HG03159 (cell line): ENCODE measurements around the gene CCDC138.

Source experiments
- ATAC-seq: cut with Tn5 transposase; IDR thresholded peaks from one replicate; pipeline ENCODE4 v1.9.1; 2021; ENCODE audit warnings: mild to moderate bottlenecking, moderate library complexity; ENCODE audit not compliant: unreplicated experiment

Gene CCDC138

DNA sequence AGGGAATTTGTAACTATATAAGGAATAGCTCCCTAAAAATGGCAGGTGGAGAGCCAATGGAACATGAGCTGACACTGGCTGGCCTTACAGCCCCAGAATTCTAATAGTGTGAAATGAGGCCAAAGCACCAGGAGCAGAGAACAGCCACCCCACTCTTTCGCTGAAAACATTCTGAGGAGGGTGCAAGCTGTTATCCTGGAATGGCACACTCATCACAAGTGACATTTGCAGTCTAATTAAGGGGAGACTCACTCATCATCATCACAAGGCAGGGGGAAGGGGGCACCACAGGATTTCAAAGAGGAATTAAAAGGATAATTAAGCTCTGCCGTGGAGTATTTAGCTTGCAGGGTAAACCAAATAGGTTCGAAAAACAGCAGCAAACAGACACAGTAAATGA lies 108.2 kb downstream of the CCDC138 start:
- no peak for ATAC-seq

DNA sequence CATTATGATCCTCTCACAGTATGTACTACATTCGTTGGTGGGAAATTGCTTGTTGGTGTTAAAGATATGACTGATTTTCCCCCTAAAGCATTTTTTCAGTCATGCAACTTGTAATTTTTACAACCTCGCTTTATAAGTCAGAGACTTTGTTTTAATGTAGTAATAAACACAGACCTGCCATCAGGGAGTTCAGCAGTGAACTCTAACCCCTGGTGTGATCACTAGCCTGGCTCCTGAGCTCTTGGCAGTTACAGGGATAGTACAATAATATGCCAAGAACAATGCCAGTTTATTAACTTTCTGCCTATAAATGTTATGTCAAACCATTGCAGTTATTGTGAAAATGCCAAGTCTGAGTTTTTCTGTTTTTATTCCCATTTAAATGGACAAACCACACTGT lies 108.6 kb downstream of the CCDC138 start:
- no peak for ATAC-seq

DNA sequence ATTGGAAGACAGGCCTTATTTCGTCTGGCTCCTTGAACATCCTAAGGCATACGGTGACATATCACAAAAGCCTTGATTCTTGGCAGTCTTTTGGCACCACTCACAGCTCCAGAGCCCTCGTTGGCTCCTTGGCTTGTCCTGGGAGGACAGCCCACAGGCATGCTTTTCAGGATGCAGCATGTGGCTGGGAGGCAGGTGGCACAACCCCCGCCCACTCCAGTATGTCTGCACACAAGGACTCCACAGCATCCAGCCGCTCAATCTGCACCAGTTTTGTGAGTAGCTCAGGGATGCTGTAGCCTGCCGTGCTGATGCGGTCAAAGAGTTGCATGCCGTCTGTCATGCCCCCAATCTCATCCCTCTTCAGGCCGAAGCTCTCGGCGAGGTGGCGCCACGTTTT lies 110.2 kb downstream of the CCDC138 start:
- no peak for ATAC-seq

DNA sequence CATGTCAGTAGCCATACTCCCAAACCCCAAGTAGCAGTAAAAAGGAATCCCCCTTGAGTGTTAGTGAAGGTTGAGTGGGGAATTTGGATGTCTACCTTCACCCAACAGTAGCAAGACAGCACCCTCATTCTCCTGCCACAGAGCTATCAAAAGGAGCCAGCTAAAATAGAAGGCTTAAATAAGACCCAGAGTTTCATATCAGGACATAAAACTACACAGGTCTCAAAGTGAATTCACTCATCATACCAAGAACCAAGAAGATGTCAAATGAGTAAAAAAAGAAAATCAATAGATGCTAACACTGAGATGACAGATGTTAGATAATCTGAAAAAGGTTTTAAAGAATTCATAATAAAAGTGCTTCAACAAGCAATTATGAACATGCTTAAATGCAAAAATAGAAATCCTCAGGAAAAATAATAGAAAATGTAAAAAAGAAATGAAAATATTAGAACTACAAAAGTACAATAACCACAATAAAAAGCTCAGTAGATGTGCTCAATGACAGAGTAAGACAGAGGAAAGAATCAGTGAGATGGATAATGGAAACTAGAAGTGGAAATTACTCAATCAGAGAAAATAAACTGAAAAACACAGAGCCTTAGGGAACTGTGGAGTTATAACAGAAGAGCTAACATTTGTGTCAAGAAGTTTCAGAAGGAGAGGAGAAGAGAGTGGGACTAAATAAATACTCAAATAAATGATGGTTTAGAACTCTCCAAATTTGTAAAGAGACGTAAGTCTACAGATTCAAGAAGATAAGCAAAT lies 111.9 kb downstream of the CCDC138 start:
- ATAC-seq = no peak

DNA sequence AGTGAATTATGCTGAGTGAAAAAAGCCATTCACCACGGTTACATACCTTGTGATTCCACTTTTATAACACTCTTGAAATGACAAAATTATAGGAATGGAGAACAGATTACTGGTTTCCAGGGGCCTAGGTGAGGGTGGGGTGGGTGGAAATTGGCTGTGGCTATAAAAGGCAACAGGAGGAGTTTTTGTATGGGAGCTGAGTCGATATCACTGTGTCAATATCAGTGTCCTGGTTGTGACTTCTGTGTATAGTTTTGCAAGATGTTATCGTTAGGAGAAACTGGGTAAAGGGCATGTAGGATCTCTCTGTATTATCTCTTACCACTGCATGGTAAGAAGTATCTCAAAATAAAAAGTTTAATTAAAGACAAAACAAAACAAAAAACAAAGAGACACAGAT lies 118.1 kb downstream of the CCDC138 start:
- no peak for ATAC-seq

DNA sequence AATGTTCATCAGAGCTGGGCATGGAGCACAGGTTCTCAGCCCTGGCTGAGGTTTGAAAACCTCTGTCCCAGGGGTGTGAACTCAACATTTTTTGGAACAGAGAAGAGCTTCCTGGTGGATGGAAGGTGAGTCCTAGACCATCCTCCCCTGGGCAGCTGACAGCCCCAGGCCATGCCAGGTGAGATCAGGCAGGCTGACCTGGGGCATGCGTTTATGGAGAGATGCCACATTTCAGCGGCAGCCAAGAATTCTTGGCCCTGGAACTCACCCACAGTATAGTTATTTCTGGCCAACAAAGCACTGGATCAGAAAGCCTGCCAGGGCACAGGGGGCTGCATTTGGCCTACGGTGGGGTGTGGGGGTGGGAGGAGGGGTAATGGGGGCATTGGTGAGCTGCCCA lies 118.6 kb downstream of the CCDC138 start:
- no peak for ATAC-seq

DNA sequence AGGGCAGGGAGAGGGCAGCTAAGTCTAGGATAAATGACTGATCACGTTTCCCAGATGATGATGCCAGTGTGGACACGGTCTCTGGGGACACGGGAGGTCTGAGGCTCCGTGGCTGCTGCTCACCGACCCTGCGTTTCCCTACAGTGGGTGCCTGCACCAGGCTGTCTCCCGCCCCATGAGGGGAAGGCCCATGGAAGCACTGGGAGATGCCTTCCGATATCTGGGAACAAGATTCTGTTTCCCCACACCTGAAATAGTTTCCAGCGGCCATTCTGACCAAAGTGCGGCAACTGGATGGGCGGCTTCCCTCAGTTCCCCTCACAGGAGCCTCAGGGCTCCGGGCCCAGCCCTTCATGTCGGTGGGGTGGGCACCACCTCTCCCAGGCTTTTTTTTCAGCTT lies 119.3 kb downstream of the CCDC138 start:
- ATAC-seq = no peak

DNA sequence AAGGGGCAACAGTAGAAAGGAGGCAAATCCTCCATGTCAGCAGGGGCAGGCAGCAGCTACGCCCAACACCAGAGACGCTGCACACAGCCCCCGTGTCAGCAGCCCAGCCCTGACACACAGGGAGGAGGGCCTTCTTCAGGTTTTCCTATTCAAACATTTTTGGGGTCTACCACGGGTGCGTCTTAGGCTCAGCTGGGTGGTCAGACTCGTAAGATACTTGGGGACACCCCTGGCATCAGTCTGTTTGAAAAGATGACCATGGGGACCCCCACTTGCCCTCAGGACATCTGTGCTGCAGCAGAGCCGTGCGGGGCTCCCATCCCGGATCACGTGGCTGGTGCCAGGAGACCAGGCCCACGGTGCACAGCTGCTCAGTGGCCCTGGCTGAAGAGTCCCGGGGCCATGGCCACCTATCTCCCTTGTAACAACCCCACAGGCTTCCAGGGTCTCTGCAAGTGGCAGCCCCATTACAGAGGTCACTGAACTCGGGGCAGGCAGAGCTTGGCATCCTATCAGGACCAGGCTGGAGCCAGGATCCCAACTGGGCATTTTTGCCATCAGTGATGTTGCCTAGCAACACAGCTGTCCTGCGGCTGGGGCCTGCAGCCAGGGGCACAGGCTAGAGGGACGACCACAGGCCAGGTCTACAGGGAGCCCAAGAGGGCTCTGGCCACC lies 120.0 kb downstream of the CCDC138 start:
- ATAC-seq = no peak

DNA sequence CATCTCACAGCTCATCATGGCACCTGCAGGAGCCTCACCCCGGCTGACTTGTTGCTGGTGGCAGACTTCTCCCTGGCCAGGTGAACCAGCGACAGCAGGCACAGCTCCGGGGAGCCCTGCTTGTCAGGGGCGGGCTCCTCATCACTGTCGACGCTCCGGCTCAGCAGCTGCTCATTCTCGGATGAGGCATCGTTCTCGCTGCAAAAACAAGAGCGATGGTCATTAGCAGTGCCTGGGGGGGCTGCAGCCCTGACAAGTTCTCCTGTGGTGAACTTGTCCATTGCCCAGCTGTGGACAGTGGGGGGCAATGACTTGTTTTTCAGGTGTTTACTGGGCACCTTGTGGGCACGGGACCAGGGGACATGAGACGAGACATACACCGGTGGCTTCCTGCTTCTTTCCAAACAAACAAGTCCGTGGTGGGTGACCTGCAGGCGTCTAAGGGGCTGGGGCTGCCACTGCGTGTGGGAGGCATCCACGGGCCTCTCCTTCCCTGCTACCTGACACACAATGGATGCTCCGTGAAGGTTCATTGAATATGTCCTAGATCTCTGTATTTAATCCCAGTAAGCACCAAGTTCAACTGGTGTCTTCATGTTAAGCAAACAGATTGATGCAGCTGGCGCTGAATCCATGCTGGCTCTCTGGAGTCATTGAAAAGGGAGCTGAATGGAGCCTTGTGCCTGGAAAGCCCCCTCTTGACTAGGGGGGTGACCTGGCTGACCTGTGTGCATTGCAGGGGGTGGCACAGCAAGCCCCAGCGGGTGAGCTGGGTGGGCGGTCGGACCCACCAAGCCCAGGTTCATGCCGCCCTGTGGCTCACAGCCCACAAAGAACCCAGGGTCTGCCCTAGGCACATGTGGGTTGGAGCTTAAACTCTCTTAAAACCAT lies 121.5 kb downstream of the CCDC138 start:
- ATAC-seq = no peak

DNA sequence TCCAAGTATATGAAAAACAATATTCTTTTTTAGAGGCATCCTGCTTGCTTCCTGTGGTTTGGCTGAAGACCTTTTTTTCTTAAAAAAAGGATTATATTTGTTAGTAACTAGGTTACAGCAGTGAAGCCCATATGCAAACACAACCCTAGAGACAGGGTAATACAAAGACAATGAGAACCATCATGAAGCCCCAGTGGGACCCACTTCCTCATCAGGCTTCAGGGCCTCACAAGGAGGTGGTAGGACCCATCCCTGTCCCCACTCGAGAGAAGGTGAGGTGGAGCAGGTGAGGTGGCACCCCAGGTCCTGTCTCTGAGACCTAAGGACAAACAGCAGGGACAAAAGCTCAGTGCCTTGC lies 122.1 kb downstream of the CCDC138 start:
- ATAC-seq = no peak

DNA sequence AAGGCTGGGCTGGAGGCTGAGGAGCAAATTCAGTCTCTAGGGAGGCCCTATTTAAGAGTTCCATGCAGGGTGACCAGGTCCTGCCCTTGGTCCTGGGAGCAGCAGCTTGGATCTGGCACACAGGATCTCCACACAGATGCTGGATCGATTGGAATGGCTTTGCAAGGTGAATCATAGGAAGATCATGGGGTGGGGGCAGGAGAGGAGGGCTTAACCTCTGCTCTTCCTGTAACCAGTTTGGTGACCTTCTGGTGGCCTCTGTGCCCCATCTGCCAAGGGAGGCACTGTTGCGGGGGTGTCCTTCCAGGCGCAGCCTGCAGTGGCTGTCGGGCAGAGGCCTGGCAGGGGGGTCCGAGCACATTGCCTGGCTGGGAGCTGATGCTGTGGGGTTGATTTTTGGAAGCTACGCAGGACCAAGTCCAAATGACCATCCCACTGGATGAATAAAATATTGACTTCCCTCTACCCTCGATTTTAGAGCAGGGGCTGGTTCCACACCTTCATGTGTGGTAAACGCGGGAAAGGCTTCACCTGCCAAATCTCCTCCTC lies 122.8 kb downstream of the CCDC138 start:
- ATAC-seq = no peak

DNA sequence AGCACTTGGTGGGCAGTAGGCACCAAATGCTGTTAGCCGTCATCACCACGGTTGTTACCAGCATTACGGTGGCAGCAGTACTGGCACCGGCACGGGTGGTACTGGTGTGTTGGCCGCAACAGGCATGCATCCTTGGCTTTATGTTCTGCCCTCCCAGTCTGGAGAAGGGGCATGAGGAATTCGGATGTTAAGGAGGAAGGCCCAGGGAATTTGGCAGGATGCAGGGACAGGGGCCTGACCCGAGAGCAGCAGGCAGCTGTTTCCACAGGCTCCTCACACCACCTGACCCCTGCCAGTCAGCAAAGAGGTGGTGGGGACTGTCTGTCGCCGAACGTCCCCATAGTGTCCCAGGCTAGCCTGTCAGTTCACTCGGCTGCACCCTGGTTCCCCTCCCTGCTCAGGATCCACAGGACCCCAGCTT lies 123.5 kb downstream of the CCDC138 start:
- no peak for ATAC-seq

DNA sequence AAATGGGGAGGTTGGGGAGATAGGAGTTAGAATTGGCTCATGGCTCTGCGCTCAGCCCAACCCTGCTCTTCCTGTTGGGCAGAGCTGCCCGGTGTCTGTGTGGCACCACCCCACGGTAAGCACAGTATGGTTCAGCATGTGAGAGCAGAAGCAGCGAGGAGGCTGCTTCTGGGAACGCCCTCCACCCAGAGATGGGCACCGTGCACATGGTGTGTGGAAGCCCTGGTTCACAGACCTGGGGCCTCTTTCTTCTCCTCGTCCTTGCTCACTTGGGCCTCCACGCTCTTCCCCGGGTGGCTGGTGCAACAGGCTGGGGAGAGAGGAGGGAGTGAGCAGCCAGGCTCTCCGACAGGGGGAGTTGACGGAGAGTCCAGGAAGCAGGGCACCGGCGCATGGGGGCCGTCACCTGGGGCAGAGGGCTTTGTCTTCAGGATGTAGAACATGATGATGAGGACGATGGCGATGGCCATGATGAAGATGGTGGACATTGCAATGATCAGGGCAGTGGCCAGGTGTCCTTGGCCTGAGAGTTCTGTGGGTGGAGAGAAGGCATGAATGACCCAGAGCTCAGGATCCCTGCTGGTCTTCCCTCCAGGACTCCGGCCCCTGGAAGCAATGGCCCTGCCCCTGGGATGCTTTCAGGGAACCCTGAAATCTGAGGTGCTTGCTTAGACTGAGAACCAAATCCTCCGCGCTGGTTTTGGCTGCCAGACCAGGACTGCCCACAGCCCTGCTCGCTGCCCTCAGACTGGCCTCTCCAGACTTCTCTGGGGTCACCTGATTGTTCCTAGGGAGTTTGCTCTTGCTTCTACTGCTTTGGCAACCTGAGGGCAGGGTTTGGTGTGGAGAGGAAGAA lies 124.2 kb downstream of the CCDC138 start:
- no peak for ATAC-seq

DNA sequence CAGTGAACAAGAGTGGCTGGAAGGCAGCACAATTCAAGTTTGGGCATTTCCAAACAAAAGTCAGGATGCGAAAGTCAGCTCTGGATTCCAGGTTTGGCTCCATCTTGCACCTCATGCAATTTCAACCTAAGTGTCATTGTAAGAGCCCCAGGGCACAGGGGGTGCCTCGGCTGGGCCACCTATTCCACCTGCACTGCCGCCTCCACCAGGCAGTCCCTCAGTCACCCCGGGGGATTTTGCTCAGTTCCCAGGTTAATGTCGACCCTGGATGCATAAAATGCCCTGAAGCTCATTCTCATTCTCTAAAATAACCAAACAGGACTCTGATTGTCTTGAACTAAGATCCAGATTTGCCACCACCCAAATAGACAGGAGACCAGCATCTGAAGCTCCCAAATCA lies 124.8 kb downstream of the CCDC138 start:
- ATAC-seq = no peak

DNA sequence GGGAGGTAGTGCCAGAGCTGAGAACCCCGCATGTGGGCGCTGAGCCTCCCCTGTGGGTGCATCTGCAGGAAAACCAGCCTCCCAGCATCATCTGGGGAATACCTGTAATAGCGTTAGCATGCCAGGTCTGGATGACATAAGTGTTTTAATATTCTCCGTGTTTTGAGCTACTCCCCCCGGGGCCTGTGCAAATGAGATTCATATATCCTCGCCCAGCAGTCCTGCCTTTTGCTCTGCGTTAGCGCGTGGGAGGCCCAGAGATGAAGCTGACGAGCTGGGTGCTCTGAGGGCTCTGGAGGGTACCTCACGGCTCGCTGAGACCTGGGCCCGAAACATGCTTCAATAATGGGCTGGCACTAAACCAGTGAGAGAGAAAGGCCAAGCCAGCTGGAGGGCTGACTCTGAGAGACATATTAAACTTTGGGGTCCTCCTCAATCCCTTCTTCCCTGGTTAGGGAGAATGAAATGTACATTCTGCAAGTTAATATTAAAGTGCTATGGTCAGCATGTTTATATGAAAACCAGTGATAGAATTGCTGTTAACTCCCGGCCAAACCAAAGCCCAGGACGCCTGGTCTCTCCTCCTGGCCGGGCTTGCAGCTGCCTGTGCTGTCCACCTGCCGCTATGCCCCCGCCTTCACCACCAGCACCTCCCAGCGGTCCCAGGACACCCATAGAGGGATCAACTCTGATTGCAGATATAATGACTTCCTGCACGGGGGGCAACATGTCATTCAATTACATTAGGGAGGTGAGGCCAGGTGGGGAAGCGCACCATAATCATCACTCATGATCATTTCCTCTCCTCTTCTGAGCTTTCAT lies 125.4 kb downstream of the CCDC138 start:
- ATAC-seq = no peak

DNA sequence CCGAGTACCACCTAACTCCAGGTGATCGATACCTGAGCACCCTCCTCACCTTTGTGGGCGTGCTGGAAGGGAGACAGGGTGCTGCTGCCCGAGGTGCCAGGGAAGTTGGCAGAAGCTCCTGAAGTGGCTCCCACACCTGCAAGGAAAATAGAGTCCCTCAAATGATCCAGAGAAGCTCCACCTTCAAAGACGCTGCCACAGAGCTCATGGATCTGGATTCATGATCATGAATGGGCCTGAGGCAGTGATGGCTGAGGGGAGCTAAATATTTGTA lies 126.0 kb downstream of the CCDC138 start:
- no peak for ATAC-seq

DNA sequence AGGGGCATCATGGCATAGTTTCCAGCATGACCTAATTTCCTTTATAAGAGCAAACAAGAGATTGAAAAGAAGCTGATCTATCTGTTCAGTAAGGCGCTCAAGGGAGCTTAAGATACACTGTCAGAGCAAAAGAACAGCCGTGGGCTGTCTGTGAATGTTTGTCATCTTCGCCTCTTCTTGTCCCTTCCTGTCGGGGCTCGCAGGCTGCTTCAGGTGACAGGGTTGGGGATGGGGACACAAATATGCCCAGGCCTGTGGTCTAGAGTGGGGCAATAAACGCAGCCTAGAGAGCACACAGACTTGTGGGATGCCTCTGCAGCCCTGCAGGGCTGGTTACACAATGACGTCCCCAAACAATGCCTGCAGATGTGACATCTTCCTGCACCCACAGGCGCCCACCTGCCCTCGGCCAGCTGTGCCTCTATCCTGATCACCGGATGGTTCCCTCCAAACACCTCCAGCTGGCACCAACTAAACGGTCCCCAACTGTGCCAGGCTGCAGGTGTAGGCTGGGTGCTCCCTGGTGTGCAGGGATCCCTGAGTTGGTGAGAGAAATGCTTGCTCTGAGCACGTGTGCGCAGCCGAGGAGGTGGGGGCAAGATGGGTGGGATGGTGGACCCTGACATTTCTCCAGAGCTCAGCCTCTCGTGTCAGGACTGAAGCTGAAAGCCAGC lies 129.7 kb downstream of the CCDC138 start:
- ATAC-seq = no peak

DNA sequence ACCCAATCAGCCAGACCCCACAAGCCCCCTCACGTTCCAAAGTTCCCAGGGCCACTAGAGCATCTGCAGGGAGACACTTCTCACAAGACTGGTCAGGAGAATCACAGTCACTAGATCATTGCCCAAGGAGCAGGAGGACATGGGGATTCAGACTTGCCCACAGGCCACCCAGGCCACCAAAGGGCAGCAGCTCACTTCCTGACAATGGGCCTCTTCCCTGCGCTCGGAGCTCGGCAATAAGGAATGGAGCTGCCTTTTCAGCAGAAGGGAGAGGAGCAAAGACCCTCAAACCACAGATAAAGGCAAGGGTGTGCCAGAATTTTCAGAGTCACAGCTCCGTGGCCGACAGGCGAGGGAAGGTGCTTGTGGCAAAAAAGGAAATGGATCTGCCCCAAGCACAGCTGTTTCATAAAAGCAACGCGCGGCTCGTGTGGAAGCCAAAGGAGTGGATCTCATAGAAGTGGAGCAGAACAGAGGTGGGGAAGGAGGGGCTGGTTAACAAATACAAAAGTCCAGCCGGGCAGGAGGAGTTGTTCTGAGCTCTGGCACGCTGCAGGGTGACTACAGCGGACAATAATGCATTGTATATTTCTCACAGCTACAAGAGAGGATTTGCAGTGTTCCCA lies 130.3 kb downstream of the CCDC138 start:
- ATAC-seq = no peak

DNA sequence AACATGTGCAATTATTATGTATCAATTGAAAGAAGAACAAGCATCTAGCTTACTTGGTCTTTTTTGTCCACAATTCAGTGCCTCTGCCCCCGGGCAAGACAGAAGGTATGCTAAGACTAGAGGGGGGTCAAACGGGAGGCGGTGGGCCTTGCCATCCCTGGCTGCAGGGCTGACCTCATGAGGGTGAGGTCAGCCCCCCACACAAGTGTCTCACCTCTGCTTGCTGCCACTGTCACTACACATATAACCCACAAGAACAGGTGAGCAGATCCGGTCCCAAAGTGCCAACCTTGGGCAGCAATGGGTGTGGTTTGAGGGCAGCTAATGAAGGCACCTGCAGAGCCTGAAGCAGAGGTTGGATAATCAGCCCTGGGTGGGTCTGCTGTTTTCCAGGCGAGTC lies 131.0 kb downstream of the CCDC138 start:
- ATAC-seq = no peak
